GM23338 (cell line): ENCODE measurements around the gene CGB3. TPM values are rescaled to one million over a fixed set of nuclear protein-coding genes. Genes with fewer than 3 reads are reported as not detected.

Experiments used
- ATAC-seq: fragments of 200-7000 bp; cut with Tn5 transposase; 3 replicates; pipeline ENCODE4 v1.9.1; 2020
- DNase-seq: peaks from one replicate; pipeline ENCODE4 v3.0.0-alpha.2; 2015; ENCODE audit warnings: low spot score
- H2AFZ ChIP-seq: fragments of 200-600 bp; sonication (generic); 2 replicates; pipeline ENCODE4 v1.8.0; 2016; ENCODE audit warnings: antibody characterized with exemption, mild to moderate bottlenecking, moderate library complexity
- H3F3A ChIP-seq: fragments of 200-600 bp; sonication (generic); replicated peaks from 2 replicates; pipeline ENCODE4 v1.8.0; 2017; ENCODE audit warnings: antibody characterized with exemption, mixed run types, low read depth
- H3K27ac ChIP-seq: fragments of 200-600 bp; sonication (generic); 2 replicates; pipeline ENCODE4 v1.6.1; 2016; ENCODE audit warnings: low read depth
- H3K27me3 ChIP-seq: fragments of 200-600 bp; sonication (generic); 2 replicates; pipeline ENCODE4 v1.8.0; 2016; ENCODE audit warnings: mild to moderate bottlenecking, mixed run types, moderate library complexity; ENCODE audit not compliant: insufficient read depth
- H3K36me3 ChIP-seq: fragments of 200-600 bp; sonication (generic); 2 replicates; pipeline ENCODE4 v1.8.0; 2016; ENCODE audit warnings: mild to moderate bottlenecking; ENCODE audit not compliant: insufficient read depth
- H3K4me1 ChIP-seq: fragments of 200-600 bp; sonication (generic); 2 replicates; pipeline ENCODE4 v1.8.0; 2016; ENCODE audit warnings: mild to moderate bottlenecking, moderate library complexity; ENCODE audit not compliant: insufficient read depth
- H3K4me2 ChIP-seq: fragments of 200-600 bp; sonication (generic); 2 replicates; pipeline ENCODE4 v1.7.1; 2017; ENCODE audit warnings: mixed run types
- H3K4me3 ChIP-seq: fragments of 200-600 bp; sonication (generic); 2 replicates; pipeline ENCODE4 v1.6.1; 2016; ENCODE audit warnings: mixed run types
- H3K79me2 ChIP-seq: fragments of 200-600 bp; sonication (generic); replicated peaks from 2 replicates; pipeline ENCODE4 v1.8.0; 2017; ENCODE audit warnings: mild to moderate bottlenecking; ENCODE audit not compliant: insufficient read depth
- H3K9me2 ChIP-seq: fragments of 200-600 bp; sonication (generic); 2 replicates; pipeline ENCODE4 v1.8.0; 2017; ENCODE audit not compliant: insufficient read depth
- H4K20me1 ChIP-seq: fragments of 200-600 bp; sonication (generic); replicated peaks from 2 replicates; pipeline ENCODE4 v1.8.0; 2017; ENCODE audit warnings: mild to moderate bottlenecking; ENCODE audit not compliant: insufficient read depth
- H3K27ac Mint-ChIP-seq: 2 replicates; pipeline ENCODE4 v1.8.0; 2020; ENCODE audit warnings: inconsistent platforms, mild to moderate bottlenecking, moderate library complexity, mixed read lengths
- H3K27me3 Mint-ChIP-seq: 3 replicates; pipeline ENCODE4 v1.8.0; 2022; ENCODE audit warnings: low read depth, mild to moderate bottlenecking, moderate library complexity, mixed read lengths, inconsistent platforms; ENCODE audit not compliant: insufficient read depth, poor library complexity
- H3K36me3 Mint-ChIP-seq: 3 replicates; pipeline ENCODE4 v1.8.0; 2021; ENCODE audit warnings: low read depth, mild to moderate bottlenecking, inconsistent platforms, moderate library complexity, mixed read lengths
- H3K4me1 Mint-ChIP-seq: 3 replicates; pipeline ENCODE4 v1.8.0; 2020; ENCODE audit warnings: mild to moderate bottlenecking, inconsistent platforms, mixed read lengths
- H3K4me3 Mint-ChIP-seq: 3 replicates; pipeline ENCODE4 v1.8.0; 2021; ENCODE audit warnings: moderate library complexity, mild to moderate bottlenecking, inconsistent platforms, mixed read lengths
- H3K9me3 Mint-ChIP-seq: 3 replicates; pipeline ENCODE4 v1.8.0; 2020; ENCODE audit warnings: moderate library complexity, mild to moderate bottlenecking, inconsistent platforms, mixed read lengths
- CREB1 ChIP-seq: fragments of 250-450 bp; sonication (Bioruptor Pico); IDR thresholded peaks from 2 replicates; pipeline ENCODE4 v1.5.0; 2020; ENCODE audit warnings: low read depth, mild to moderate bottlenecking, moderate library complexity
- EZH2 ChIP-seq: fragments of 200-600 bp; sonication (generic); IDR thresholded peaks from one replicate; pipeline ENCODE4 v1.8.0; 2017; ENCODE audit warnings: antibody characterized with exemption, mild to moderate bottlenecking, low read depth; ENCODE audit not compliant: unreplicated experiment
- JUNB ChIP-seq: IDR thresholded peaks from one replicate; pipeline ENCODE4 v1.6.1; 2016; ENCODE audit warnings: antibody characterized with exemption; ENCODE audit not compliant: unreplicated experiment
- NANOG ChIP-seq: IDR thresholded peaks from 2 replicates; pipeline ENCODE4 v1.6.1; 2016; ENCODE audit warnings: antibody characterized with exemption, borderline replicate concordance
- POLR2AphosphoS5 ChIP-seq: IDR thresholded peaks from 2 replicates; pipeline ENCODE4 v1.6.1; 2016; ENCODE audit warnings: antibody characterized with exemption, low read depth
- ZNF114 ChIP-seq: fragments of 250-450 bp; sonication (Bioruptor Pico); IDR thresholded peaks from 2 replicates; pipeline ENCODE4 v1.5.0; 2020; ENCODE audit warnings: mild to moderate bottlenecking, moderate library complexity
- ZNF331 ChIP-seq: fragments of 250-450 bp; sonication (Bioruptor Pico); IDR thresholded peaks from 2 replicates; pipeline ENCODE4 v1.5.0; 2020; ENCODE audit warnings: low read depth, mild to moderate bottlenecking, moderate library complexity
- ZNF462 ChIP-seq: fragments of 250-450 bp; sonication (Bioruptor Pico); IDR thresholded peaks from 2 replicates; pipeline ENCODE4 v1.5.0; 2020; ENCODE audit warnings: mild to moderate bottlenecking, moderate library complexity
- polyA plus RNA-seq: library from polyadenylated mRNA; unstranded; fragments of >200 nt; fragmentation: Nextera tagmentation; extraction: Ambion mirVana; gene quantifications from 2 replicates; pipeline ENCODE4 v1.2.1, GENCODE V29; 2016
- total RNA-seq: library from RNA; depleted of rRNA; stranded (reverse); fragments of >200 nt; shearing (Covaris generic); gene quantifications from 2 replicates; pipeline ENCODE4 v1.2.3, GENCODE V29; 2014
- TF ChIP-seq, protein P1 (sequence below), 2 experiments: fragments of 200-600 bp in 1 of 2; sonication (generic) in 1 of 2; conservative IDR thresholded peaks; 2 replicates each; pipeline versions ENCODE4 v1.5.1 to v1.6.1; 2016 to 2017; ENCODE audit warnings: antibody characterized with exemption in 2 of 2, low read depth in 2 of 2, mild to moderate bottlenecking in 2 of 2, moderate library complexity in 1 of 2
- TF ChIP-seq, protein P2 (sequence below): IDR thresholded peaks from 2 replicates; pipeline ENCODE4 v1.6.1; 2016; ENCODE audit warnings: antibody characterized with exemption

CGB3 gene
- total and polyA plus RNA-seq, 2 experiments from 2014 or later = not detected

- Histone ChIP-seq H3K4me3 (no peak overlapping the region), H3K79me2 (no peaks in the 10 kb centered on the region; the same call in 1 of the 2 replicates), H3K27me3 (no peaks in the 10 kb centered on the region), H3F3A (peaks cover 4% of the 10 kb centered on the region; the same call in 1 of the 2 replicates), H2AFZ (no peak overlapping the region), H3K4me2 (no peak overlapping the region), H3K27ac (no peak overlapping the region), H4K20me1 (peaks cover 5% of the 10 kb centered on the region), H3K36me3 (peaks cover 30% of the 10 kb centered on the region), H3K9me2 (no peaks in the 10 kb centered on the region), H3K4me1 (no peaks in the 10 kb centered on the region)
- ATAC-seq (no peak), DNase-seq (no peak)
- no peak overlapping the region for H3K4me3 Mint-ChIP-seq
- peaks cover 68% of the 10 kb centered on the region for H3K36me3 Mint-ChIP-seq
- no peak overlapping the region for H3K27ac Mint-ChIP-seq
- no peaks in the 10 kb centered on the region; the same call in 2 of the 3 replicates for H3K9me3 Mint-ChIP-seq
- no peaks in the 10 kb centered on the region for H3K27me3 Mint-ChIP-seq
- 0 out of 3 replicates have a peak, but pooled peaks cover under 1% of the 10 kb centered on the region for H3K4me1 Mint-ChIP-seq
- no peak for TF ChIP-seq ZNF114 (CRISPR knock-in tag)
- no peak for TF ChIP-seq ZNF331 (CRISPR knock-in tag)
- TF ChIP-seq JUNB = no peak
- no peak for TF ChIP-seq POLR2AphosphoS5
- TF ChIP-seq EZH2 = no peak
- TF ChIP-seq, protein P1, sequence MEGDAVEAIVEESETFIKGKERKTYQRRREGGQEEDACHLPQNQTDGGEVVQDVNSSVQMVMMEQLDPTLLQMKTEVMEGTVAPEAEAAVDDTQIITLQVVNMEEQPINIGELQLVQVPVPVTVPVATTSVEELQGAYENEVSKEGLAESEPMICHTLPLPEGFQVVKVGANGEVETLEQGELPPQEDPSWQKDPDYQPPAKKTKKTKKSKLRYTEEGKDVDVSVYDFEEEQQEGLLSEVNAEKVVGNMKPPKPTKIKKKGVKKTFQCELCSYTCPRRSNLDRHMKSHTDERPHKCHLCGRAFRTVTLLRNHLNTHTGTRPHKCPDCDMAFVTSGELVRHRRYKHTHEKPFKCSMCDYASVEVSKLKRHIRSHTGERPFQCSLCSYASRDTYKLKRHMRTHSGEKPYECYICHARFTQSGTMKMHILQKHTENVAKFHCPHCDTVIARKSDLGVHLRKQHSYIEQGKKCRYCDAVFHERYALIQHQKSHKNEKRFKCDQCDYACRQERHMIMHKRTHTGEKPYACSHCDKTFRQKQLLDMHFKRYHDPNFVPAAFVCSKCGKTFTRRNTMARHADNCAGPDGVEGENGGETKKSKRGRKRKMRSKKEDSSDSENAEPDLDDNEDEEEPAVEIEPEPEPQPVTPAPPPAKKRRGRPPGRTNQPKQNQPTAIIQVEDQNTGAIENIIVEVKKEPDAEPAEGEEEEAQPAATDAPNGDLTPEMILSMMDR (conservative IDR thresholded peaks at IDR 0.05; ENCODE audit: low read depth in 2 of 2) = no peak
- no peak for TF ChIP-seq ZNF462
- TF ChIP-seq, protein P2, sequence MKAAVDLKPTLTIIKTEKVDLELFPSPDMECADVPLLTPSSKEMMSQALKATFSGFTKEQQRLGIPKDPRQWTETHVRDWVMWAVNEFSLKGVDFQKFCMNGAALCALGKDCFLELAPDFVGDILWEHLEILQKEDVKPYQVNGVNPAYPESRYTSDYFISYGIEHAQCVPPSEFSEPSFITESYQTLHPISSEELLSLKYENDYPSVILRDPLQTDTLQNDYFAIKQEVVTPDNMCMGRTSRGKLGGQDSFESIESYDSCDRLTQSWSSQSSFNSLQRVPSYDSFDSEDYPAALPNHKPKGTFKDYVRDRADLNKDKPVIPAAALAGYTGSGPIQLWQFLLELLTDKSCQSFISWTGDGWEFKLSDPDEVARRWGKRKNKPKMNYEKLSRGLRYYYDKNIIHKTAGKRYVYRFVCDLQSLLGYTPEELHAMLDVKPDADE = no peak
- TF ChIP-seq NANOG = no peak
- no peak for TF ChIP-seq CREB1 (CRISPR knock-in tag)
These were observed 19.0 kb downstream of the CGB3 start for GRCh38 chr19:49004964-49005614.
